ENCODE measurements around the gene CDA.

Gene CDA

GRCh38 chr1:20575541-20576336, 13.2 kb upstream of the CDA start:
- Mint-ChIP-seq H3K27ac (no peak overlapping the region), H3K4me3 (no peak overlapping the region), H3K9me3 (peaks cover 5% of the 10 kb centered on the region), H3K27me3 (ENCODE audit: low read depth) (peaks cover 14% of the 10 kb centered on the region), H3K36me3 (ENCODE audit: low read depth) (no peaks in the 10 kb centered on the region), H3K4me1 (no peaks in the 10 kb centered on the region)
- no peak for TF ChIP-seq CTCF (IDR thresholded peaks at IDR 0.05; ENCODE audit: unreplicated experiment in 3 of 3)

- no peak for TF ChIP-seq CTCF (IDR thresholded peaks at IDR 0.05; ENCODE audit: unreplicated experiment in 3 of 3)
- Mint-ChIP-seq H3K27ac (no peak overlapping the region), H3K36me3 (ENCODE audit: low read depth) (no peaks in the 10 kb centered on the region), H3K4me3 (no peak overlapping the region), H3K27me3 (ENCODE audit: low read depth) (peaks cover 16% of the 10 kb centered on the region), H3K4me1 (no peaks in the 10 kb centered on the region), H3K9me3 (no peaks in the 10 kb centered on the region)
Measured at GRCh38 chr1:20578062-20578461, 10.8 kb upstream of the CDA start.

GRCh38 chr1:20578721-20579395, 10.0 kb upstream of the CDA start:
- no peaks in the 10 kb centered on the region for H3K9me3 Mint-ChIP-seq
- H3K27ac Mint-ChIP-seq: no peak overlapping the region
- TF ChIP-seq CTCF (IDR thresholded peaks at IDR 0.05; ENCODE audit: unreplicated experiment in 3 of 3): no peak
- H3K4me1 Mint-ChIP-seq: no peaks in the 10 kb centered on the region
- no peak overlapping the region for H3K4me3 Mint-ChIP-seq
- no peaks in the 10 kb centered on the region for H3K36me3 Mint-ChIP-seq (ENCODE audit: low read depth)
- H3K27me3 Mint-ChIP-seq (ENCODE audit: low read depth): peaks cover 11% of the 10 kb centered on the region

- Mint-ChIP-seq H3K27me3 (ENCODE audit: low read depth) (peaks cover 12% of the 10 kb centered on the region), H3K27ac (no peak overlapping the region), H3K4me3 (no peak overlapping the region), H3K36me3 (ENCODE audit: low read depth) (no peaks in the 10 kb centered on the region), H3K4me1 (peaks cover 9% of the 10 kb centered on the region), H3K9me3 (no peaks in the 10 kb centered on the region)
- TF ChIP-seq CTCF (IDR thresholded peaks at IDR 0.05; ENCODE audit: unreplicated experiment in 3 of 3): no peak
Measured at GRCh38 chr1:20584890-20585289, 4.0 kb upstream of the CDA start.

- H3K27me3 Mint-ChIP-seq (ENCODE audit: low read depth): peaks cover 12% of the 10 kb centered on the region
- H3K4me1 Mint-ChIP-seq: peaks cover 18% of the 10 kb centered on the region
- no peaks in the 10 kb centered on the region for H3K36me3 Mint-ChIP-seq (ENCODE audit: low read depth)
- TF ChIP-seq CTCF (IDR thresholded peaks at IDR 0.05; ENCODE audit: unreplicated experiment in 3 of 3): no peak
- H3K27ac Mint-ChIP-seq: peak overlapping the region; percentile 68 to 86 (median 75)
- H3K4me3 Mint-ChIP-seq: peak overlapping the region in 2 of 3 experiments; percentile 51 to 54
- no peaks in the 10 kb centered on the region for H3K9me3 Mint-ChIP-seq
Measured at GRCh38 chr1:20586953-20587660, 1.8 kb upstream of the CDA start.

All from nephron (organoid).